ENCODE data around the gene NR3C1. TPM values are rescaled to one million over a fixed set of nuclear protein-coding genes. Genes with fewer than 3 reads are reported as not detected.

The NR3C1 gene
- total RNA-seq, 1 donor from 2014 or later, result 2.3 TPM

- DNase-seq, result no peak
- TF ChIP-seq CTCF (IDR thresholded peaks at IDR 0.05; ENCODE audit: partially characterized antibody, unreplicated experiment), result no peak
- H3K27ac Mint-ChIP-seq (ENCODE audit: unreplicated experiment), result no peak overlapping the region
- no peaks in the 10 kb centered on the region for H3K9me3 Mint-ChIP-seq (ENCODE audit: unreplicated experiment)
- H3K4me1 Mint-ChIP-seq (ENCODE audit: low read depth, unreplicated experiment), result peaks cover 3% of the 10 kb centered on the region
- H3K27me3 Mint-ChIP-seq (ENCODE audit: unreplicated experiment), result no peaks in the 10 kb centered on the region
- no peaks in the 10 kb centered on the region for H3K36me3 Mint-ChIP-seq (ENCODE audit: unreplicated experiment)
- H3K4me3 Mint-ChIP-seq (ENCODE audit: unreplicated experiment), result no peak overlapping the region
These were observed 90.7 kb downstream of the NR3C1 start for GRCh38 chr5:143312822-143313221.

- Mint-ChIP-seq H3K27me3 (ENCODE audit: unreplicated experiment) (no peaks in the 10 kb centered on the region), H3K4me1 (ENCODE audit: low read depth, unreplicated experiment) (no peaks in the 10 kb centered on the region), H3K27ac (ENCODE audit: unreplicated experiment) (no peak overlapping the region), H3K36me3 (ENCODE audit: unreplicated experiment) (no peaks in the 10 kb centered on the region), H3K4me3 (ENCODE audit: unreplicated experiment) (no peak overlapping the region), H3K9me3 (ENCODE audit: unreplicated experiment) (no peaks in the 10 kb centered on the region)
- DNase-seq, result no peak
- no peak for TF ChIP-seq CTCF (IDR thresholded peaks at IDR 0.05; ENCODE audit: partially characterized antibody, unreplicated experiment)
These were observed 91.5 kb downstream of the NR3C1 start for GRCh38 chr5:143311955-143312354.

DNA sequence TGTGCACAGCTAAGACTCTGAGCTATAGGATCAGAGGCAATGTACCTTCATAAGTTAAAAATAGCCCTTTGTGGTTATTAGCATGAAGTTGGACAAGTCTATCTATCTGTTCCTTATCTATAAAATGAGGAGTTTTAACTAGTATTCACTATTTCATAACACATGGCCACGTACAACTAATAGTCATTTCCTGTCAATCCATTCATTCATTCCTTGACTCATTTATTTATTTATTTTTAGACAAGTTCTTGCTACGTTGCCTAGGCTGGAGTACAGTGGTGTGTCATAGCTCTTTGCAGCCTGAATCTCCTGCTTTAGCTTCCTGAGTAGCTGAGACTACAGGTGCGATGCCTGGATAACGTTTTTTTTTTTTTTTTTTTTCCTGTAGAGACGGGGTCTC, 92.1 kb downstream of the NR3C1 start:
- Mint-ChIP-seq H3K27ac (ENCODE audit: unreplicated experiment) (no peak overlapping the region), H3K36me3 (ENCODE audit: unreplicated experiment) (no peaks in the 10 kb centered on the region), H3K4me1 (ENCODE audit: low read depth, unreplicated experiment) (no peaks in the 10 kb centered on the region), H3K4me3 (ENCODE audit: unreplicated experiment) (no peak overlapping the region), H3K9me3 (ENCODE audit: unreplicated experiment) (no peaks in the 10 kb centered on the region), H3K27me3 (ENCODE audit: unreplicated experiment) (no peaks in the 10 kb centered on the region)
- no peak for DNase-seq
- no peak for TF ChIP-seq CTCF (IDR thresholded peaks at IDR 0.05; ENCODE audit: partially characterized antibody, unreplicated experiment)

- no peak for DNase-seq
- Mint-ChIP-seq H3K27me3 (ENCODE audit: unreplicated experiment) (no peaks in the 10 kb centered on the region), H3K36me3 (ENCODE audit: unreplicated experiment) (no peaks in the 10 kb centered on the region), H3K4me3 (ENCODE audit: unreplicated experiment) (no peak overlapping the region), H3K4me1 (ENCODE audit: low read depth, unreplicated experiment) (no peaks in the 10 kb centered on the region), H3K9me3 (ENCODE audit: unreplicated experiment) (no peaks in the 10 kb centered on the region), H3K27ac (ENCODE audit: unreplicated experiment) (no peak overlapping the region)
- no peak for TF ChIP-seq CTCF (IDR thresholded peaks at IDR 0.05; ENCODE audit: partially characterized antibody, unreplicated experiment)
These were observed 93.6 kb downstream of the NR3C1 start for GRCh38 chr5:143309661-143310431.

- Mint-ChIP-seq H3K4me3 (ENCODE audit: unreplicated experiment) (no peak overlapping the region), H3K27ac (ENCODE audit: unreplicated experiment) (no peak overlapping the region), H3K9me3 (ENCODE audit: unreplicated experiment) (no peaks in the 10 kb centered on the region), H3K36me3 (ENCODE audit: unreplicated experiment) (no peaks in the 10 kb centered on the region), H3K27me3 (ENCODE audit: unreplicated experiment) (no peaks in the 10 kb centered on the region), H3K4me1 (ENCODE audit: low read depth, unreplicated experiment) (no peaks in the 10 kb centered on the region)
- TF ChIP-seq CTCF (IDR thresholded peaks at IDR 0.05; ENCODE audit: partially characterized antibody, unreplicated experiment), result no peak
- no peak for DNase-seq
These were observed 94.8 kb downstream of the NR3C1 start for GRCh38 chr5:143308731-143309130.

Data from glutamatergic neuron (in vitro differentiated cells).